Pulmonary artery endothelial cell (primary cell): ENCODE measurements around the gene SND1. TPM values are rescaled to one million over a fixed set of nuclear protein-coding genes. Genes with fewer than 3 reads are reported as not detected.

Source experiments
- DNase-seq: peaks from one replicate; pipeline ENCODE4 v3.0.0-alpha.2; 2011; ENCODE audit warnings: low read depth, low spot score
- total RNA-seq: library from RNA; depleted of rRNA; stranded (reverse); fragments of >200 nt; gene quantifications from 2 replicates; pipeline ENCODE4 v1.2.3, GENCODE V29; 2014

The SND1 gene
- total RNA-seq, 1 donor from 2014 or later: 225 TPM

GRCh38 chr7:128110641-128111364 lies 458.8 kb downstream of the SND1 start:
- DNase-seq: no peak

- no peak for DNase-seq
Measured at GRCh38 chr7:128112018-128112780, 460.2 kb downstream of the SND1 start.

- no peak for DNase-seq
Measured at GRCh38 chr7:128112781-128113221, 460.8 kb downstream of the SND1 start.

- DNase-seq: no peak
Measured at GRCh38 chr7:128113839-128114238, 461.8 kb downstream of the SND1 start.

GRCh38 chr7:128114806-128115205 lies 462.8 kb downstream of the SND1 start:
- DNase-seq: no peak

- no peak for DNase-seq
Measured at GRCh38 chr7:128115336-128115820, 463.4 kb downstream of the SND1 start.

GRCh38 chr7:128115821-128116723 lies 464.1 kb downstream of the SND1 start:
- no peak for DNase-seq

- no peak for DNase-seq
Measured at GRCh38 chr7:128116740-128117139, 464.7 kb downstream of the SND1 start.

GRCh38 chr7:128117691-128118090 lies 465.7 kb downstream of the SND1 start:
- DNase-seq: no peak

GRCh38 chr7:128119036-128119435 lies 467.0 kb downstream of the SND1 start:
- DNase-seq: no peak

- no peak for DNase-seq
Measured at GRCh38 chr7:128120116-128120515, 468.1 kb downstream of the SND1 start.

- DNase-seq: no peak
Measured at GRCh38 chr7:128120976-128121490, 469.0 kb downstream of the SND1 start.

- DNase-seq: no peak
Measured at GRCh38 chr7:128121711-128122530, 469.9 kb downstream of the SND1 start.

- no peak for DNase-seq
Measured at GRCh38 chr7:128122576-128123290, 470.7 kb downstream of the SND1 start.

GRCh38 chr7:128123291-128124037 lies 471.5 kb downstream of the SND1 start:
- no peak for DNase-seq

- no peak for DNase-seq
Measured at GRCh38 chr7:128124786-128125185, 472.8 kb downstream of the SND1 start.

GRCh38 chr7:128125816-128126215 lies 473.8 kb downstream of the SND1 start:
- no peak for DNase-seq

- DNase-seq: no peak
Measured at GRCh38 chr7:128128401-128128800, 476.4 kb downstream of the SND1 start.

- DNase-seq: no peak
Measured at GRCh38 chr7:128129224-128129864, 477.4 kb downstream of the SND1 start.
